Inflammatory macrophage (primary cell): ENCODE data around the gene DBNDD1.

ENCODE experiments used
- DNase-seq, 2 donors: peaks; one replicate each; pipeline ENCODE4 v3.0.0-alpha.2; 2020 to 2022

DBNDD1 gene

DNA sequence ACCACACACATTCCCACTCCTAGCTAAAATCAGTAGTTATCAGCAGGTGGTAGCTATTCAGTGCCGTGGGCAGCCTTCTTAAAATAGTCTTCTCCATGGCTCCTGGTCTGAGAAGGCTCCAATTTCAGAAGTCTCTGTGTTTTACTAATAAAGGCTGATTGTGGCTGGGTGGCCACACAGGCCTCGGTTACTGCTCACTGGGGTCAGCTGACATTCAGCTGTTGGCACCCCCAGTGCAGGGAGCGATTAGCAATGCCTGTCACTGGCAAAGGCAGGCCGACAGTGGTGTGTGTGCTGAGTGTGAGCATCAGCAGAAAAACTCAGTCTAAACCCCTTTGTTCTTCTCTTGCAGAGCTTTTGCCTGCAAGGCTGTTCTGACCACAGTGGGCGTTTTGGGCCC, 16.6 kb upstream of the DBNDD1 start:
- no peak for DNase-seq

DNA sequence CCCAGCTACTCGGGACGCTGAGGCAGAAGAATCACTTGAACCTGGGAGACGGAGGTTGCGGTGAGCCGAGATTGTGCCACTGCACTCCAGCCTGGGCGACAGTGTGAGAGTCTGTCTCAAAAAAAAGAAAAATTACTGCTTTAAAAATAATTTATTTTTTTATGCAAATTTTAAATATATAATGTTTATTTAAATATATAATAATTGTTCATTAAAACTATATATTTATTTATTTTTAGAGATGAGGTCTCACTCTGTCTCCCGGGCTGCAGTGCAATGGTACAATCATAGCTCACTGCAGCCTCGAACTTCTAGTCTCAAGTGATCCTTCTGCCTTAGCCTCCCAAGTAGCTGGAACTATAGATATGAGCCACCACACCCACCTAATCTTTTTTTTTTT, 15.2 kb upstream of the DBNDD1 start:
- DNase-seq = no peak

DNA sequence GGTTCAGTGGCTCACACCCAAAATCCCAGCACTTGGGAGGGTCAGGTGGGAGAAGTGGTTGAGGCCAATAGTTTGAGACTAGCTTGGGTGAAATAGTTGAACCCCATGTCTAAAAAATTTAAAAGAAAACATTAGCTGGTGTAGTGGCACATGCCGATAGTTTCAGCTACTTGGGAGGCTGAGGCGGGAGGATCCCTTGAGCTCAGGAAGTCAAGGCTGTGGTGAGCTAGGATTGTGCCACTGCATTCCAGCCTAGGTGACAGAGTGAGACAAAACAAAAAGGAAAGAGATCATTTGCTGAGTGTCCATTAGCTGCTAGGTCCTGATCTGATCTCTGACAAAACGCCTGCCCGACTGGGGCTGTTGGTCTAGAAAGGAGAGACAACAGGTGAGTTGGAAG, 14.1 kb upstream of the DBNDD1 start:
- no peak for DNase-seq

DNA sequence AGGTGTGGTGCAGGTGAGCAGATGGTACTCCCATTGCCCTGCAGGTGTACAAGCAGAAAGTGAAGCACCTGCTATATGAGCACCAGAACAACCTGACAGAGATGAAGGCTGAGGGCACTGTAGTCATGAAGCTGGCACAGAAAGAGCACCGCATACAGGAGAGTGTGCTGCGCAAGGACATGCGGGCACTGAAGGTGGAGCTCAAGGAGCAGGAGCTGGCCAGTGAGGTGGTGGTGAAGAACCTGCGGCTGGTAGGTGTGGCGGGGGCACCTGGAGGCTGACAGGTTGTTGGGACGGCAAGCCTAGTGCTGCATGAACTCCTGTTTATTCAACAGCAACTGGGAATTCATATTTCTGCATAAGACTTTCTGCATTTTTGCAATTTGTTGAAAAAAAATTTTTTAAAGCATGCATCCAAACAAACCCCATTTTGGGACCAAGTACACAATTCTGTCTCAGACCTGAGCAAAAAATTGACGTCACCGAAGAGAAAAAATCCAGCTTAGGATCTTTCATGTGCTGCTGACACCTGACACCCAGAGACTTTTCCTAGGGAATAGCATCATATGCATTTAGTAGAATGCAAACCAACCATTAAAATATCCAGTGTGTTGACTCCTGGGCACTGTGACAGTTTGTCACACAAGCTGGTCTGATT, 13.5 kb upstream of the DBNDD1 start:
- DNase-seq = no peak

DNA sequence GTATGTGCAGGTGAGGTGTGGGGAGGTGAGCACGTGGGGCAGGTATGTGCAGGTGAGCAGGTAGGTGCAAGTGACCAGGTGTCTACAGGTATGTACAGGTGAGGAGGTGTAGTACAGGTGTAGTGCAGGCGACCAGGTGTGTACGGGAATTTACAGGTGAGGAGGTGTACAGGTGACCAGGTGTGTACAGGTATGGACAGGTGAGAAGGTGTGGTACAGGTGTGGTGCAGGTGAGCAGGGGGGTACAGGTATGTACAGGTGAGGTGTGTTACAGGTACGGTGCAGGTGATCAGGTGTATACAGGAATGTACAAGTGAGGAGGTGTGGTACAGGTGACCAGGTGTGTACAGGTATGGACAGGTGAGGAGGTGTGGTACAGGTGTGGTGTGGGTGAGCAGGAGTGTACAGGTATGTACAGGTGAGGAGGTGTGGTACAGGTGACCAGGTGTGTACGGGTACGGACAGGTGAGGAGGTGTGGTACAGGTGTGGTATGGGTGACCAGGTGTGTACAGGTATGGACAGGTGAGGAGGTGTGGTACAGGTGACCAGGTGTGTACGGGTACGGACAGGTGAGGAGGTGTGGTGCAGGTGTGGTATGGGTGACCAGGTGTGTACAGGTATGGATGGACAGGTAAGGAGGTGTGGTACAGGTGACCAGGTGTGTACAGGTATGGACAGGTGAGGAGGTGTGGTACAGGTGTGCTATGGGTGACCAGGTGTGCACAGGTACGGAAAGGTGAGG, 12.8 kb upstream of the DBNDD1 start:
- DNase-seq = peak; percentile 45 to 58

DNA sequence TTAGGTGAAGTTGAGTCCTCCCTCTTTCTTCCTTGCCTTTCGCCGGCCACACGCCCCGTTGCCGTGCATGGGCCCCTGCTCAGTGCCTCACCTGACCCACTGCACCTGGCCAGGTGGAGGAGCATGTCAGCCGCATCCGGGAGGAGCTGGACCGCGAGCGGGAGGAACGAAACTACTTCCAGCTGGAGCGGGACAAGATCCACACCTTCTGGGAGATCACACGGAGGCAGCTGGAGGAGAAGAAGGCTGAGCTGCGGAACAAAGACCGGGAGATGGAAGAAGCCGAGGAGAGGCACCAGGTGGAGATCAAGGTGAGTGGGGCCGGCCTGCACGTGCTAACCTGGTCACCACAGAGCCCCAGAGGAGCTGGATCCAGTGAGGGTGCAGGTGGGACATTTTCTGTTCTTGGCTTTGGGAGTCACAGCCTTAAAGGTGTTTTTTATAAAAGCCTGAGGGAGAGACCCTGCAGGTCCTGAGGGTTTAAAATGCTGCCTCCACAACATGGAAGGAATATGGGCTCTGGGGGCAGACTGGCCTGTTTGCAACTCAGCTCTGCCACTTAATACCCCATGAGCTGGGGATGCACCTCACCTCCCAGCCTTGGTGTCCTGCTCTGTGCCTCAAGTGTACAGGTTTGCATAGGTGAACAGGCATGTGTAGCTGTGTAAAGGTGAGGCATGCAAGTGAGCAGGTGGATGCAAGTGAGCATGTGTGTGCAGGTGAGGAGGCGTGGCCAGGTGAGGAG, 12.1 kb upstream of the DBNDD1 start:
- no peak for DNase-seq

DNA sequence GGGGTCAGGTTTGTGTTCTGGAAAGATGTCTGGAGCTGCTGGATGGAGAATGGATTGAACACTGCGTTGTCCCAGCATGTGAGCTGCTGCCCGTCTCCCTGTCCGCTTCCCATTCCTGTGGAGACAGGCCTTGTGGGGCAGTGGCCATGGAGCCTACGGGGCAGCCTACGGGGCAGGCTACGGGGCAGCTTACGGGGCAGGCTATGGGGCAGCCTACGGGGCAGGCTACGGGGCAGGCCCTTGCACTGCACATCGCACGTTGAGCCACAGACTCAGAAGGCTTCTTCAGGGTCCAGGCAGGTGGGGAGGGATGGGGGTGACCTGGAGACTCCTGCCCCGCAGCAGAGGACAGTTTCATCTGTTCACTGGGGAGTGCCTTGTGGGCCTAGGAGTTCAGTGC, 9.7 kb upstream of the DBNDD1 start:
- DNase-seq = no peak

DNA sequence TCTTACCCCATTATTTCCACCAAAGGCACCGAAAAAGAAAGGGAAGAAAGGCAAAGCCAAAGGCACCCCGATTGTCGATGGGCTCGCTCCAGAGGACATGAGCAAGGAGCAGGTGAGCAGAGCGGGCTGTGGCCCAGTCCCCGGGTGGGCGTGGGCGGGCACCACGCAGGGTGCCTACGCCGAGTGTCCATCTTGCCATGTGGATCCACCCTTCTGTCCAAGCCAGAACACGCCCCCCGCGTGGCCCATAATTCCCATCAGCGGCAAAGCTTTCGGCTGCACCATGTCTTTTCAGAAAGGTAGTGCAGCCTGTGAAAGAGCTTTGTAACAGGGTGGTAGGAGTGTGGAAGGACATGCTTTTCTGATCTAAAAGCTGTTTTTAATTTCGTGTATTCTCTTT, 8.4 kb upstream of the DBNDD1 start:
- DNase-seq = no peak

DNA sequence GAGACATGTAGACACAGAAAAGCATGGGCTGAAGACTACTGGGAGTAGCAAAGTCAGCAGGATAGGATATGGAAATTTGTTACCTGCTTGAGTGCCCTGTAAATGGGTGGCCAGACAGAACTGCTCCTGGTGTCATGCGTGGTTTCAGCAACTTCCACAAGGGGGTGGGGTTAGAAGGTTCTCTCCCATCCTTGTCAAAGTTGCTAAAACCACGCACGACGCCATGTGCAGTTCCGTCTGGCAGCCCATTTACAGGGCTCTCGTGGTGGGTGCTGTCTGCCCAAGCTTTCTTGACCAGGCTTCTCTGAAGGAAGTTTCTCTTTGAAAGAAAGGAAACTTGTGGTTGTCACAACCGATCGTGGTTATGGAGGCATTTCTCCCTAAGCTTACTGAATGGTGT, 6.9 kb upstream of the DBNDD1 start:
- peak; percentile 39 to 45 for DNase-seq

DNA sequence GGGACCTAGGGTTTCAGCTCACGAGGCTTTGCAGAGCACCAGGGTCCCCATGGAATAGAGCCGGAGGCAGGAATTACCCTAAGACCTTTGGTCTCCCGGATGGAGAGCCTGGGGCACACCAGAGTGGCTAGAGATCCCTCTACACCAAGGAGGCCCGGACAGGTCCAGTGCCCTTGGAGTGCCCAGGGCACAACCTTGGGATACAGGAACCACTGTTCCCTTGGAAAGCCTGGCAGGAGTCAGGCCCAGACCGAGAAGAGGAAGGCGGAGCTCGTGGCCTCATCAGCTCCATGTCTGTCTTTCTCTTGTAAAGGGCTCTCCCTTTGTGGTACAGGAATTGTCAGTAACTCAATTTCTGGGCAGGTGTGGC, 3.8 kb upstream of the DBNDD1 start:
- DNase-seq = no peak

DNA sequence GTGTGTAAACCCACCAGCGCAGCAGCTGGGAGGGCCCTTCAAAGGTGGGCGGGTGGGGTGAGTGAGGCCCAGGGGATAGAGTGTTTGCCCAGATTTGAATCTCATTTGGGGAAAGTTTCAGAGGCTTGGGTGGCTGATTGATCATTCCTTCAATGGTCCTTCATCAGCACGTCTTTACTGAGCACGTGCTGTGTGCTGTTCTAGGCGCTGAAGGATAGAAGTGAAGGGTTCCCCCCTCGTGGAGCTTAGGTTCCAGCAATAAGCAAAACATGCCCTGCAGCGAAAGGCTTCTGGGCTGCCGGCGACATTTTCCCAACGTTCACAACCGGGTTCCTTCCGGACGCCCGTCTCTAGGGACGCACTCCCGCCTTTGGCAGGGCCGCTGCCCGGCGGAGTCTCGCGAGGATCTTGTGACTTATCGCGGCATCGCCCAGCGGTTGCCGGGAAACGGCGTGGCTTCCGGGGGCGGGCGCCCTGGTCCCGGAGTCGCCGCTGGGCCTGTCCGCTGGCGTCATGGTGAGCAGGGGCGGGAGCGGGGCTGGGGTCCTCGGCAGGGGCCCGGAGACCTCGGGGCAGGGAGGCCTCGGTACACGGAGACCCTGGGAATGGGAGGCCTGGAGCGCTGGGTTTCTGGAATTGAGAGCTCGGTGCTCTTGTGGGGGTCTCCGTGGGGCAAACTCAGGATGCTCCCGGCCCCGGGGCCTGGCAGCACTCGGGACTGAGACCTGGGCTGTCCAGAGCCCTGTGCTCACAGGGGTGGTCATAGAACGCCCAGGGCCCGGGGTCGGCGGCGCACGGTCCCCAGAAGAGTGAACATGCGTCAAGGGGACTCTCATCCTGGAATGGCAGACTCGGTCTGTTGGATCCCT, 3.2 kb upstream of the DBNDD1 start:
- DNase-seq = peak; percentile 92 to 94

DNA sequence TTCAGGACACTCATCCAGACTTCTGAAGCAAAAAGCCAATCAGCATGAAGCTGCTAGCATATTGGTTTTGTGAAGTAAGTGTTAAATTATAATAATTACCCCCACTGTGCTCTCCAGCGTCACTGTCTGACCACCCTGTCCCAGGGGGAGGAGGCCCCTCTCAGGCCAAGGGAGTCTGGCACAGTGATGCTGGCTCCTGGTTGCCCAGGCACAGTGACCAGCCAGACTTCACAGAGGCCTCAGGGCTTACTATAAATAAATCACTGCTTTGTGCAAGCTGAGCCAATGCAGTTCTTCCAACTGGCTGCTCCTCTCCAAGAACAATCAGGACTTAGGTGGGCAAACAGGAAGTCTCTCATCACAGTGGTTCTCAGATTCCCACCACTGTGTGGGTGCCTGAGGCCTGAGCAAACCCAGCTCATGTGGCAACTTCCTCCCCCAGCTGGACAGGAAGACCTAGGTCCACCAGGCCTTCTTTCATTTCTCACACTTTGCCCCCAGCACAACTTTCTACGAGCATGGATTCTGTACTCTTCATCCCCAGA, 1.7 kb upstream of the DBNDD1 start:
- peak; percentile 65 to 85 for DNase-seq

DNA sequence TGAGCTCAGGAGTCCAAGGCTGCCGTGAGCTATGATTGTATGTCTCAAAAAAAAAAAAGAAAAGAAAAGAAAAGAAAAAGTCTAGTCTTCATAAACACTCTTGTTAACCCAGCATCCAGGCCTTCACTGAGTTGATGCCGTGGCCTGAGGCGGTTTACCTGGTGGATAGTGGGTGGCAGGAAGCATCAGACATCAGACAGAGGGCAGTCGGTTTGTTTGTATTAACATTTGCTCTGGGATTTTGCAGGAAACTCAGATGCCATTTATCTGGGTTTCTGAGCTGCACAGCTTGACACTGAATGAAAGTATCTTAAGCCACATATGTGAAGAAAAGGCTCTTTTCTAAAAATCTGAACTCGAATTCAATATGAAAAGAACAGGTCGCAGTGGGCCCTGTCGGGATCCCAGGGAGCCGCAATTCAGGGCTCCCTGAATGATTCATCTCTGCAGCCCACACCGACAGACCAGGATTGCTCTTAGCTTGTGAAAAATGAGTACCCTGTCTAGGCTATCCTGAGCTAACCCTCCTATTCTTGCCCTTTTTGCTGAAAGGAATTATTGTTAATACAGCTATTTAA, 1.1 kb upstream of the DBNDD1 start:
- DNase-seq = no peak

DNA sequence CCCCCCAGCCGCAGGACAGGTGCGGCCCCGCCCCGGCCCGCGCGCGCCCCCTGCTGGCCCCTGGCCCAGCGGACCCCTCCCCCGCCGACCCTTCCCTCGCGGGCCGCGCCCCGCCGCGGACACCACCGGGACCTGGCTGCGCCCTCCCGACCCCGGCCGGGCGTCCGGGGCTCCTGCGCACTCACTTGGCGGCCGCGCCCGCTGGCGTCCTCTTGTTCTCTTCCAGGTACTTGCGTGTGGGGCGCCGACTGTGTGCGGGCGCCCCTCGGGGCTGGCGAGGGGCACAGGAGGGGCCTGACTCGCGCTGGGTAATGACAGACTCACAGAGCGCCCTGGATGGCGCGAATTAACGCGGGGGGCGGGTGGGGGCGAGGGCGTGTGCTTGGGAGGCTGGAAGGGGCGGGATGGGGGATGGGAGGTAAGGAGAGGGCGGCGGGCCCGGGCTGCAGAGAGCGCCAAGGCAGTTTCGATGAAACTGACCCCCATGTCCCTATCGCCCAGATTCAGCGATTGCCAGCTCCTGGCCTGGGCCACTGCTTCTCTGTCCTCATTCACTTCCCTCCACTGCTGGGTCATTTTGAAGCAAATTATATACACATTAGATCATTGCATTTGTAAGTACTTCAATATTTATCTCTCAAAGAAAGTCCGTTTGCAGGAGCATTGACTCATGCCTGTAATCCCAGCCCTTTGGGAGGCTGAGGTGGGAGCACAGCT, 445 bp upstream of the DBNDD1 start:
- DNase-seq = no peak

DNA sequence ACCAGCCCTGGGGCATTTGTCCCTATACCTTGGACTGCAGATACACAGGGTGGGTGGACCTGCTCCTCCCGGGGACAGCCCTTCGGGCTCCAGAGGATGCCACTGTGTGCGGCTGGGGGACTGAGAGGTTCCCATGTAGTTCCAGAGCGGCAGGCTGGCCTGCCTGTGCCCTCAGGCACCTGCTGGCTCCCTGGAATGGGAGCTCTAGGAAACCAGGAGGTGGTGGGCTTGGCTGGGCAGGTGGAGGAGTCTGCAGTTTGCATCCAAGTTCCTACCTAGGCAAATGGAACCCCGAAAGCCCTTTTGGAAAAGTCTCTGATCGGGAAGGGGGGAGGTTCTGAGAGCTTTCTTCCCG, 982 bp downstream of the DBNDD1 start:
- no peak for DNase-seq

DNA sequence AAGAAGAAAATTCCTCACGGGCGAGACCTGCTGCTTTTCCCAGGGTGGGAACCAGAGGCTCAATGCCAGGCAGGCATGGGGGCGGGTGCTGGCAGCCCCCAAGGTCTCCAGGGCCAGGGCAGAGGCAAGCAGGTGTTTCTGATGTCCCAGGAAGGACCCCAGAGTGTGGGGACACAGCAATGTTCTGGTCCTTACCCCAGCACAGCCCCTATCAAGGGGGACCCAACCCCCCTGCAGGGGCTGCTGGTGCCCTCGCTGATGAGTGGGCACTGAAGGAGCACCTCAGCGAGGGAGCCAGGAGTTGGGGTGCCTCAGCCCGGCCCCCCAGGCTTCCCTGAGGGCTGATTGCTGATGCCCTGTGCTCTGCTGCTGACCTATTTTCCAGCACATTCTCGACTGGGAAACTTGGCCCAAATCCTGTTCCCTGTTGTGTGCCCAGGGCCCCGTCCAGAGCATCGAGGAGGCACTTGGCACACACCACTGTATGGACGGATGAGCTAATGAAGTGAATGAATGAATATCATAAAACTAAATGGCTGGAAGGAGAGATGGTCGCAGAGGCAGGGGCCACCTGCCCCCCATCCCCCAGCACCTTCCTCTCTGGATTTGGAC, 2.8 kb downstream of the DBNDD1 start:
- DNase-seq = no peak

DNA sequence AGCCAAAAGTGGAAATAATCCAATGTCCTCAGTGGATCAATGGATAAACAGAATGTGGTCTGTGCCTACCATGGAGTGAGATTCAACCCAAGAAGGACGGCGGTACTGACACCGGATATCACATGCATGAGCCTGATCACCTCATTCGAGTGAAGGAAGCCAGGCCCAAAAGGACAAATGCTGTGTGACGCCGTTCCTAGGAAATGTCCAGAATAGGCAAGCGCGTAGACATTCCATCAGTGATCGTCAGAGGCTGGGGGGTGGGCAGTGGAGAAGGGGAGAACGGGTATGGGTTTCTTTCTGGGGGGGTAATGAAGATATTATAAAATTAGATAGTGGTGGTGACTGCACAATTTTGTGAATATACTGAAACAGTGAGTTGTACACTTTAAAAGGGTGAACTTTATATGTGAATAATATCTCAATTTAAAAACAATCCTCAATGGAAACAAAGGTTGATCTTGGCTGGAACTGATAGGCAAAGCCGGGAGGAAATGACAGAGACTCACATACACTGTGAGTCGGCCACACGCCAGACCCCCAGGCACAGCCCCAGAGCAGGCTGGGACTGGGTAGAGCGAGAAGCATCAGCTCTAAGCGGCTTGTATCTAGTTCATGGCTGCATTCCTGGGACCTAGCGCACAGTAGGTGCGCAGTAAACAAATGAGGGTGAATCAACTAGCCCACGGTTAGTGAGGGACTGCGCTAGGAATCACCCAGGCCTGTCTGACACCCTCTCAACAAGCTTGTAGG, 3.5 kb downstream of the DBNDD1 start:
- no peak for DNase-seq

DNA sequence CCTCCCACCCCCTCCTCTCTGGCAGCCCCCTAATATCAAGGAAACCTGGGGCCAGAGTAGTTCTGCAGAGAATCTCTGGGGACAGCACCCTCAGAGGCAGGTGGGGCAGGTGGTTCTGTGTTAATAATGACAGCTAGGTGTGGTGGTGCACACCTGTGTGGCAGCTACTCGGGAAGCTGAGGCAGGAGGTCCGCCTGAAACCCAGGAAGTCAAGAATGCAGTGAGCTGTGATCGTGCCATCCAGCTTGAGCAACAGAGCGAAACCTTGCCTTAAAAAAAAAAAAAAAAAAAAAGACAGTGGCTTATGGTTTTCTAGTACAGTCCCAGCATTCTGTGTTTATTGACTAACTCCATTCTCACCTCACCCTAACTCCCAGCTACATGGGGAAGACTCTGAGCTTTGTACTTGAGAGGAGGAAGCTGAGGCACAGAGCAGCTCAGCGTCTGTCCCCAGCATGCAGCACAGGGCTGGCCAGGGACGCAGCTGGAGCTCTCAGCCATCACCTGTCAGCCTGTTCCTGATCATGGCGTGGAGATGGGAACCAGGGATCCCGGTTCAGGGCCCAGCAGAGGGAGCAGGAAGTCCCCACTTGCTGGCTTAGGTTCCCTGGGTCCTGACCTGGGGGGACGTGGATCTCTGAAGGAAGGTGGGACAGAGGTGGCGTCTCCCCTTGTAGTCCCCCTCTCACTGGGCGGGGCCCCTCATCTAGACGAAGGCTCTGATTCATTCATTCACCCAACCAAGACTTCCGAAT, 6.1 kb downstream of the DBNDD1 start:
- DNase-seq = no peak

DNA sequence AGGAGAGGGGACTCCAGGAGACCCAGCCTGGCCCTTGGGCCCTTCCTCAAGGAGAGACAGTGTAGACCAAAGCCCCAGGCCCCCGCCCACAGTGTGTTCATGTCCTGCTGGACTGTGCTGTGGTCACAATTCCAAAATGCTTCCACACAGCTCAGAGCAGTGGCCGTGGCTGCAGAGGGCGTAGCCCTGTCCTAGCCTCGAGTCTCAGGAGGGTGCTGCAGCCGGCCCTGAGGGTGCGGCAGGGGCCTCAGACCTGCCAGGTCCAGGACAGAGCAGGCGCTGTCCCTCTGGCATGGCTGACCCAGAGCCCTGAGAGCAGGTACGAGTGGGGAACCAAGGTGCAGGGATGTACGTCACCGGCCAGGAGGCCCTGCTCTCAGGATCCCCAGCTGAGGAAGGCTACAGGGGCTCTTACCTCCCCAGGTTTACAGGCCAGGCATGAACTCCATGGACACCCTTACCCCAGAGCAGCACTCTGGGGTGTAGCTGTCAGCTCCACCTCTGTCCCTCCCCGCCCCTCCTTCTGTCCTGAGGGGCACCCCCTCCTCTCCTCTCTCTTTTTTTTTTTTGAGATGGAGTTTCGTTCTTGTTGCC, 7.3 kb downstream of the DBNDD1 start:
- no peak for DNase-seq
